ENCODE results near the gene ALDH2.

The ALDH2 gene

GRCh38 chr12:111783046-111783445 lies 16.3 kb downstream of the ALDH2 start:
- Mint-ChIP-seq H3K36me3 (ENCODE audit: insufficient read depth) (no peaks in the 10 kb centered on the region), H3K27me3 (peaks cover 0 to under 1% of the 10 kb centered on the region in 2 donors), H3K27ac (no peak overlapping the region), H3K4me3 (no peak overlapping the region), H3K4me1 (ENCODE audit: low read depth in 2 of 2) (no peaks in the 10 kb centered on the region), H3K9me3 (no peaks in the 10 kb centered on the region)
- no peak for ATAC-seq (replicated peaks)
- no peak for DNase-seq

GRCh38 chr12:111784953-111785352 lies 18.2 kb downstream of the ALDH2 start:
- H3K4me1 Mint-ChIP-seq (ENCODE audit: low read depth in 2 of 2): no peaks in the 10 kb centered on the region
- no peak overlapping the region for H3K27ac Mint-ChIP-seq
- DNase-seq: no peak
- ATAC-seq (replicated peaks): no peak
- H3K27me3 Mint-ChIP-seq: no peaks in the 10 kb centered on the region
- no peaks in the 10 kb centered on the region for H3K9me3 Mint-ChIP-seq
- no peak overlapping the region for H3K4me3 Mint-ChIP-seq
- no peaks in the 10 kb centered on the region for H3K36me3 Mint-ChIP-seq (ENCODE audit: insufficient read depth)

- no peak for DNase-seq
- Mint-ChIP-seq H3K4me1 (ENCODE audit: low read depth in 2 of 2) (no peaks in the 10 kb centered on the region), H3K4me3 (no peak overlapping the region), H3K36me3 (ENCODE audit: insufficient read depth) (no peaks in the 10 kb centered on the region), H3K27me3 (no peaks in the 10 kb centered on the region), H3K9me3 (no peaks in the 10 kb centered on the region), H3K27ac (no peak overlapping the region)
- no peak for ATAC-seq (replicated peaks)
These were observed 18.9 kb downstream of the ALDH2 start for GRCh38 chr12:111785651-111786050.

- DNase-seq: no peak
- Mint-ChIP-seq H3K27me3 (no peaks in the 10 kb centered on the region), H3K4me3 (no peak overlapping the region), H3K36me3 (ENCODE audit: insufficient read depth) (no peaks in the 10 kb centered on the region), H3K4me1 (ENCODE audit: low read depth in 2 of 2) (no peaks in the 10 kb centered on the region), H3K27ac (no peak overlapping the region), H3K9me3 (no peaks in the 10 kb centered on the region)
- ATAC-seq (replicated peaks): no peak
These were observed 21.5 kb downstream of the ALDH2 start for GRCh38 chr12:111788178-111788654.

- no peak overlapping the region for H3K4me3 Mint-ChIP-seq
- no peak for ATAC-seq (replicated peaks)
These were observed 23.0 kb downstream of the ALDH2 start for GRCh38 chr12:111789779-111790178.

GRCh38 chr12:111791507-111791906 lies 24.8 kb downstream of the ALDH2 start:
- no peak overlapping the region for H3K4me3 Mint-ChIP-seq
- ATAC-seq (replicated peaks) (no peak), DNase-seq (no peak)
- H3K36me3 Mint-ChIP-seq (ENCODE audit: insufficient read depth): no peaks in the 10 kb centered on the region
- no peaks in the 10 kb centered on the region for H3K27me3 Mint-ChIP-seq
- no peaks in the 10 kb centered on the region for H3K9me3 Mint-ChIP-seq
- H3K27ac Mint-ChIP-seq: no peak overlapping the region
- no peaks in the 10 kb centered on the region for H3K4me1 Mint-ChIP-seq (ENCODE audit: low read depth in 2 of 2)

More at GRCh38 chr12:111789779-111790178, 23.0 kb downstream of the ALDH2 start:
- Mint-ChIP-seq H3K27ac (no peak overlapping the region), H3K4me1 (ENCODE audit: low read depth in 2 of 2) (no peaks in the 10 kb centered on the region), H3K27me3 (no peaks in the 10 kb centered on the region), H3K36me3 (ENCODE audit: insufficient read depth) (no peaks in the 10 kb centered on the region), H3K9me3 (no peaks in the 10 kb centered on the region)
- DNase-seq: no peak

GRCh38 chr12:111792155-111792855 lies 25.6 kb downstream of the ALDH2 start:
- Mint-ChIP-seq H3K4me1 (ENCODE audit: low read depth in 2 of 2) (no peaks in the 10 kb centered on the region), H3K36me3 (ENCODE audit: insufficient read depth) (no peaks in the 10 kb centered on the region), H3K27ac (no peak overlapping the region), H3K4me3 (no peak overlapping the region), H3K9me3 (no peaks in the 10 kb centered on the region), H3K27me3 (no peaks in the 10 kb centered on the region)
- no peak for ATAC-seq (replicated peaks)
- no peak for DNase-seq

GRCh38 chr12:111792856-111793235 lies 26.1 kb downstream of the ALDH2 start:
- Mint-ChIP-seq H3K27me3 (no peaks in the 10 kb centered on the region), H3K27ac (no peak overlapping the region), H3K4me3 (no peak overlapping the region), H3K9me3 (no peaks in the 10 kb centered on the region), H3K4me1 (ENCODE audit: low read depth in 2 of 2) (no peaks in the 10 kb centered on the region), H3K36me3 (ENCODE audit: insufficient read depth) (no peaks in the 10 kb centered on the region)
- no peak for DNase-seq
- ATAC-seq (replicated peaks): no peak

- Mint-ChIP-seq H3K4me3 (no peak overlapping the region), H3K4me1 (ENCODE audit: low read depth in 2 of 2) (no peaks in the 10 kb centered on the region), H3K36me3 (ENCODE audit: insufficient read depth) (peaks cover 3% of the 10 kb centered on the region), H3K27ac (no peak overlapping the region), H3K27me3 (no peaks in the 10 kb centered on the region), H3K9me3 (no peaks in the 10 kb centered on the region)
- DNase-seq (no peak), ATAC-seq (replicated peaks) (no peak)
These were observed 31.4 kb downstream of the ALDH2 start for GRCh38 chr12:111798182-111798581.

- ATAC-seq (replicated peaks) (no peak), DNase-seq (no peak)
- no peaks in the 10 kb centered on the region for H3K27me3 Mint-ChIP-seq
- peaks cover 3% of the 10 kb centered on the region for H3K36me3 Mint-ChIP-seq (ENCODE audit: insufficient read depth)
- H3K27ac Mint-ChIP-seq: no peak overlapping the region
- no peaks in the 10 kb centered on the region for H3K4me1 Mint-ChIP-seq (ENCODE audit: low read depth in 2 of 2)
- H3K4me3 Mint-ChIP-seq: no peak overlapping the region
- no peaks in the 10 kb centered on the region for H3K9me3 Mint-ChIP-seq
These were observed 33.0 kb downstream of the ALDH2 start for GRCh38 chr12:111799758-111800157.

- H3K27me3 Mint-ChIP-seq: no peaks in the 10 kb centered on the region
- H3K4me3 Mint-ChIP-seq: no peak overlapping the region
- H3K4me1 Mint-ChIP-seq (ENCODE audit: low read depth in 2 of 2): no peaks in the 10 kb centered on the region
- no peaks in the 10 kb centered on the region for H3K9me3 Mint-ChIP-seq
- peaks cover 3% of the 10 kb centered on the region for H3K36me3 Mint-ChIP-seq (ENCODE audit: insufficient read depth)
- no peak overlapping the region for H3K27ac Mint-ChIP-seq
- ATAC-seq (replicated peaks) (no peak), DNase-seq (no peak)
These were observed 36.4 kb downstream of the ALDH2 start for GRCh38 chr12:111803038-111803626.

- no peak overlapping the region for H3K27ac Mint-ChIP-seq
- no peaks in the 10 kb centered on the region for H3K9me3 Mint-ChIP-seq
- H3K4me3 Mint-ChIP-seq: no peak overlapping the region
These were observed 37.1 kb downstream of the ALDH2 start for GRCh38 chr12:111803851-111804250.

GRCh38 chr12:111806304-111806703 lies 39.6 kb downstream of the ALDH2 start:
- H3K36me3 Mint-ChIP-seq (ENCODE audit: insufficient read depth): peaks cover 3% of the 10 kb centered on the region
- no peak for ATAC-seq (replicated peaks)

More at GRCh38 chr12:111803851-111804250, 37.1 kb downstream of the ALDH2 start:
- ATAC-seq (replicated peaks): no peak
- no peak for DNase-seq
- H3K36me3 Mint-ChIP-seq (ENCODE audit: insufficient read depth): peaks cover 3% of the 10 kb centered on the region
- H3K27me3 Mint-ChIP-seq: no peaks in the 10 kb centered on the region
- H3K4me1 Mint-ChIP-seq (ENCODE audit: low read depth in 2 of 2): no peaks in the 10 kb centered on the region

GRCh38 chr12:111807232-111807631 lies 40.5 kb downstream of the ALDH2 start:
- H3K4me1 Mint-ChIP-seq (ENCODE audit: low read depth in 2 of 2): no peaks in the 10 kb centered on the region
- no peaks in the 10 kb centered on the region for H3K27me3 Mint-ChIP-seq
- H3K27ac Mint-ChIP-seq: no peak overlapping the region
- no peaks in the 10 kb centered on the region for H3K9me3 Mint-ChIP-seq
- DNase-seq: no peak
- ATAC-seq (replicated peaks): no peak
- H3K4me3 Mint-ChIP-seq: no peak overlapping the region
- H3K36me3 Mint-ChIP-seq (ENCODE audit: insufficient read depth): peaks cover 2% of the 10 kb centered on the region

More at GRCh38 chr12:111806304-111806703, 39.6 kb downstream of the ALDH2 start:
- Mint-ChIP-seq H3K27me3 (no peaks in the 10 kb centered on the region), H3K27ac (peak overlapping the region in 1 of 2 donors; percentile 23), H3K9me3 (no peaks in the 10 kb centered on the region), H3K4me1 (ENCODE audit: low read depth in 2 of 2) (no peaks in the 10 kb centered on the region), H3K4me3 (no peak overlapping the region)
- DNase-seq: no peak

All from effector memory CD8-positive, alpha-beta T cell (primary cell).